PC-9 (cell line): ENCODE measurements around the gene KRTAP10-3.

ENCODE experiments used
- CTCF ChIP-seq: fragments of 200-600 bp; sonication (generic); conservative IDR thresholded peaks from 2 replicates; pipeline ENCODE4 v1.6.1; 2017; ENCODE audit warnings: mixed run types, antibody characterized with exemption, mild to moderate bottlenecking, moderate library complexity
- EZH2 ChIP-seq: fragments of 200-600 bp; sonication (generic); IDR thresholded peaks from 2 replicates; pipeline ENCODE4 v1.8.0; 2017; ENCODE audit warnings: antibody characterized with exemption, low read depth

- TF ChIP-seq CTCF (no peak), EZH2 (no peak)
Observed at GRCh38 chr21:44568667-44569556, 10.3 kb upstream of the KRTAP10-3 start.
